Smooth muscle cell (in vitro differentiated cells): ENCODE data around the gene PHOSPHO1. TPM values are rescaled to one million over a fixed set of nuclear protein-coding genes. Genes with fewer than 3 reads are reported as not detected.
"Not testable (repeated sequence)": the region's sequence is repeated elsewhere in the genome, so short reads cannot be mapped to it uniquely, and the experiment has no call there.

Experiments used
- DNase-seq: peaks from one replicate; lab custom pipeline; 2025; ENCODE audit not compliant: unreplicated experiment; lab: John Stamatoyannopoulos, UW
- H2AFZ ChIP-seq: fragments of 200-600 bp; sonication (generic); 2 replicates; pipeline ENCODE4 v1.6.0; 2016; ENCODE audit warnings: antibody characterized with exemption, low read depth, mild to moderate bottlenecking
- H3F3A ChIP-seq: fragments of 200-600 bp; sonication (generic); 2 replicates; pipeline ENCODE4 v1.6.0; 2017; ENCODE audit warnings: antibody characterized with exemption, low read depth
- H3K27ac ChIP-seq: fragments of 200-600 bp; sonication (generic); 2 replicates; pipeline ENCODE4 v1.5.1; 2016; ENCODE audit warnings: low read depth, mild to moderate bottlenecking
- H3K27me3 ChIP-seq: fragments of 200-600 bp; sonication (generic); 2 replicates; pipeline ENCODE4 v1.6.1; 2016; ENCODE audit warnings: low read depth, mild to moderate bottlenecking
- H3K36me3 ChIP-seq: fragments of 200-600 bp; sonication (generic); 2 replicates; pipeline ENCODE4 v1.5.1; 2016; ENCODE audit warnings: low read depth
- H3K4me1 ChIP-seq: fragments of 200-600 bp; sonication (generic); 2 replicates; pipeline ENCODE4 v1.5.1; 2016; ENCODE audit warnings: low read depth
- H3K4me2 ChIP-seq: fragments of 200-600 bp; sonication (generic); 2 replicates; pipeline ENCODE4 v1.6.0; 2016; ENCODE audit warnings: mild to moderate bottlenecking
- H3K4me3 ChIP-seq: fragments of 200-600 bp; sonication (generic); 2 replicates; pipeline ENCODE4 v1.5.1; 2016; ENCODE audit warnings: mild to moderate bottlenecking
- H3K79me2 ChIP-seq: fragments of 200-600 bp; sonication (generic); 2 replicates; pipeline ENCODE4 v1.6.0; 2016; ENCODE audit warnings: low read depth, mild to moderate bottlenecking
- H3K9ac ChIP-seq: fragments of 200-600 bp; sonication (generic); 2 replicates; pipeline ENCODE4 v1.6.0; 2016; ENCODE audit warnings: low read depth
- H3K9me3 ChIP-seq: fragments of 200-600 bp; sonication (generic); replicated peaks from 2 replicates; pipeline ENCODE4 v1.5.1; 2016; ENCODE audit warnings: low read depth
- H4K20me1 ChIP-seq: fragments of 200-600 bp; sonication (generic); 2 replicates; pipeline ENCODE4 v1.6.0; 2016; ENCODE audit warnings: low read depth
- CTCF ChIP-seq: fragments of 200-600 bp; sonication (generic); IDR thresholded peaks from 2 replicates; pipeline ENCODE4 v1.5.1; 2017; ENCODE audit warnings: borderline replicate concordance, mild to moderate bottlenecking, antibody characterized with exemption; ENCODE audit not compliant: insufficient read depth, poor library complexity, severe bottlenecking
- WGBS: methylation state at CpG from one replicate; pipeline ENCODE4 v1.1.7; 2016; ENCODE audit warnings: low lambda C conversion rate; 5-methylcytosine and 5-hydroxymethylcytosine counted together
- polyA plus RNA-seq: library from polyadenylated mRNA; unstranded; fragments of >200 nt; fragmentation: Nextera tagmentation; extraction: Ambion mirVana; gene quantifications from 2 replicates; pipeline ENCODE4 v1.2.1, GENCODE V29; 2016
- total RNA-seq: library from RNA; depleted of rRNA; stranded (reverse); fragments of >200 nt; gene quantifications from 2 replicates; pipeline ENCODE4 v1.2.3, GENCODE V29; 2014

The PHOSPHO1 gene
- total and polyA plus RNA-seq, 2 experiments from 2014 or later = 3.0 to 4.2 TPM

GRCh38 chr17:49190932-49191331, 39.7 kb downstream of the PHOSPHO1 start:
- H3K27ac ChIP-seq = no peak overlapping the region
- TF ChIP-seq CTCF = no peak
- peaks cover 18% of the 10 kb centered on the region for H3F3A ChIP-seq
- 81% methylated on average over 4 of the region's 4 CpGs for WGBS
- no peak overlapping the region for H2AFZ ChIP-seq
- H3K9ac ChIP-seq = no peak overlapping the region
- no peaks in the 10 kb centered on the region for H3K79me2 ChIP-seq
- DNase-seq = no peak
- no peaks in the 10 kb centered on the region for H3K27me3 ChIP-seq
- H3K4me1 ChIP-seq = no peaks in the 10 kb centered on the region
- no peaks in the 10 kb centered on the region for H3K36me3 ChIP-seq
- no peaks in the 10 kb centered on the region for H3K9me3 ChIP-seq
- H4K20me1 ChIP-seq = no peaks in the 10 kb centered on the region
- H3K4me3 ChIP-seq = no peak overlapping the region
- no peak overlapping the region for H3K4me2 ChIP-seq

GRCh38 chr17:49187301-49187700, 43.3 kb downstream of the PHOSPHO1 start:
- Histone ChIP-seq H3K9ac (no peak overlapping the region), H4K20me1 (no peaks in the 10 kb centered on the region), H3K9me3 (no peaks in the 10 kb centered on the region), H3K4me3 (no peak overlapping the region), H3F3A (peaks cover 8% of the 10 kb centered on the region), H2AFZ (no peak overlapping the region), H3K36me3 (no peaks in the 10 kb centered on the region), H3K27me3 (no peaks in the 10 kb centered on the region), H3K4me2 (no peak overlapping the region), H3K27ac (no peak overlapping the region), H3K79me2 (no peaks in the 10 kb centered on the region), H3K4me1 (no peaks in the 10 kb centered on the region)
- TF ChIP-seq CTCF = no peak
- WGBS = 95% methylated on average over 3 of the region's 3 CpGs
- no peak for DNase-seq

GRCh38 chr17:49185381-49185780, 45.2 kb downstream of the PHOSPHO1 start:
- not testable (repeated sequence) for H3K79me2 ChIP-seq, H3K4me2 ChIP-seq, H3K9me3 ChIP-seq, H3K36me3 ChIP-seq, H3F3A ChIP-seq, H3K4me3 ChIP-seq, H3K9ac ChIP-seq, H3K27ac ChIP-seq, H4K20me1 ChIP-seq, H3K4me1 ChIP-seq, H2AFZ ChIP-seq, DNase-seq, H3K27me3 ChIP-seq
- 100% methylated on average over 1 of the region's 1 CpG for WGBS

- H3K9me3 ChIP-seq, H3K36me3 ChIP-seq, H3K9ac ChIP-seq, H3K4me1 ChIP-seq, H3K27me3 ChIP-seq, H3K79me2 ChIP-seq, H2AFZ ChIP-seq, H4K20me1 ChIP-seq, DNase-seq, H3K4me3 ChIP-seq, H3K4me2 ChIP-seq, H3F3A ChIP-seq, H3K27ac ChIP-seq: not testable (repeated sequence)
These were observed 46.1 kb downstream of the PHOSPHO1 start for GRCh38 chr17:49184522-49184921.

- Histone ChIP-seq H3K4me2 (no peak overlapping the region), H4K20me1 (no peaks in the 10 kb centered on the region), H3K79me2 (no peaks in the 10 kb centered on the region), H3K36me3 (no peaks in the 10 kb centered on the region), H3K9me3 (no peaks in the 10 kb centered on the region), H3K4me3 (no peak overlapping the region), H3K9ac (no peak overlapping the region), H2AFZ (no peak overlapping the region), H3K27me3 (no peaks in the 10 kb centered on the region), H3F3A (no peaks in the 10 kb centered on the region), H3K27ac (no peak overlapping the region), H3K4me1 (no peaks in the 10 kb centered on the region)
- TF ChIP-seq CTCF = no peak
- 90% methylated on average over 6 of the region's 7 CpGs for WGBS
- DNase-seq = no peak
These were observed 46.8 kb downstream of the PHOSPHO1 start for GRCh38 chr17:49183801-49184200.
